Nucleus accumbens (tissue), 56 donors: Measurements from ENCODE around the gene GALK2.
"Not testable (repeated sequence)": the region's sequence is repeated elsewhere in the genome, so short reads cannot be mapped to it uniquely, and the experiment has no call there.

Experiments used
- DNase-seq, 56 donors: peaks; one replicate each; lab custom pipeline; 2025; lab: John Stamatoyannopoulos, UW

GALK2 gene

GRCh38 chr15:49155834-49156627 lies 14.0 kb upstream of the GALK2 start:
- DNase-seq = peak in 9 of 56 donors; percentile 1 to 33 (median 7)

DNA sequence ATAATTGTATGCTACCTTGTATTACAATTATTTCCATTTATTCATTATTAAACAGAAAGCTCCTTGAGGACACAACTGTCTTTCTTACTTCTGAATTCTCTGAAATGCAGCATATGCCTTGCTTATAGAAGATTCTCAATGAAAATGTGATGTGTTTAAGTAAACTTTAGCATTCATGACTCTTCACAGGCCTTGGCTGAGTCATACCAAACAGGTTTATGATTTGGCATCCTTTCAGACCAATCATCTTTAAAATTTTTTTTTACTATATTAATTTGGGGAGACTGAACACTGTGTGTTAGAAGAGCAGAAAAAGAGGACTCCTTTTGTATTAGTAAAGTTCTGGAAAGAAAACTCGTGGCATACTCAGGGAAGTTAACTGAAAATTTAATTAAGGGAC lies 6.4 kb upstream of the GALK2 start:
- no peak for DNase-seq

DNA sequence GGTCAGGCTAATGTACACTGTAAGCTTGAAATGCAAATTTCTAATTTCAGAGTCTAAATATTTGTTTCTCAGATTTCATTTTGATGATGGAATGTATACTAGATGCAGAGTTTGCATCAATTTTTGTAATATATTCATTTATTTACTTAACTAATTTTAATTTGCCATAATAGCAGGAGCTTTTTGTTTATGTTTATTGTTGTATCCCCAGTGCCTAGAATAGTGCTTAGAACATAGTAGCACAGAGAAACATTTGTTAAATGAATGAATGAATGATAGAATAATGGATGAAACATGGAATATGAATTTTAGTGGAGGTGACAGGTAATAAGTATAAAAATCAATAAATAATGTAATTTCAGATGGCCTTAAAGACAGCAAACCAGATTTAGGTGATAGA lies 5.2 kb upstream of the GALK2 start:
- no peak for DNase-seq

GRCh38 chr15:49168016-49168415 lies 2.0 kb upstream of the GALK2 start:
- no peak for DNase-seq

- DNase-seq = no peak
Measured at GRCh38 chr15:49171790-49172189, 1.7 kb downstream of the GALK2 start.

DNA sequence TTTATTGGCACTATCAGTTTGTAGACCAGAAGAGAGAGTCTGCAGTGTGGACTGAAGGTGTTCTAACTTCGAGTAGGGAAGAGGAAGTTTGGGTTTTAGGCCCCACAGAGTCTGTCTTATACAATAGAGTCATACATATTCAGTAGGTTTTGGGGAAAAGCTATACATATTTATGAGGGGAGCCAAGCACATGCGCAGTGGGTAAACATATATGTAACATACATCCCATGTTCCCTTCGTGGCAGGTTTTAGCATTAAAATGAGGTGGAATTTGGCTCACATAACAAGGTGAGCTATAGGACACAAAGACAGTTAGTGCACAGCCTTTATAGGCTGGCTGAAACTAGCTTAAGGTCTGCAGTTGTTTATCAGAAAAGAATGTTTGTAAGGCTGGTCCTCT lies 4.9 kb downstream of the GALK2 start:
- DNase-seq = no peak

- DNase-seq = not testable (repeated sequence)
Measured at GRCh38 chr15:49175582-49176397, 5.7 kb downstream of the GALK2 start.

DNA sequence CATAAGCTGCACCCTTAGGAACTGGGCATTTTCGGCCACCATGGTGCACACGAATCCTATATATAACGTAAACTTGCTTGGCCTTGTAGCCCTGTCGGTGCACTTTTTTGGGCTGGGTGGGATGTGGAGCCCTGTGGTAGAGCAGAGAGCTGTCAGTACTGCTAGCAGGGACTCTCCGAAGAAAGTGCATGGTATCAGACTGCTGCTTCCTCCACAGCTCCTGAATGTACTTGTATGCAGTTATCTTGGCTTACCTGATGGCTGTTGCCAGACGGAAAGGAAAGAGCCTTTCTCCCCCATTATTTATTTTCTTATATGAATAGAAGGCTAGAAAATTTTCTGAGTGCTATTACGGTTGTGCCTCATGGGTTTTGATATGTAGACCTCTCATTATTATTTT lies 8.4 kb downstream of the GALK2 start:
- no peak for DNase-seq

- no peak for DNase-seq
Measured at GRCh38 chr15:49179433-49180190, 9.6 kb downstream of the GALK2 start.

GRCh38 chr15:49182128-49182527 lies 12.1 kb downstream of the GALK2 start:
- DNase-seq = no peak

GRCh38 chr15:49183741-49184140 lies 13.7 kb downstream of the GALK2 start:
- not testable (repeated sequence) for DNase-seq

DNA sequence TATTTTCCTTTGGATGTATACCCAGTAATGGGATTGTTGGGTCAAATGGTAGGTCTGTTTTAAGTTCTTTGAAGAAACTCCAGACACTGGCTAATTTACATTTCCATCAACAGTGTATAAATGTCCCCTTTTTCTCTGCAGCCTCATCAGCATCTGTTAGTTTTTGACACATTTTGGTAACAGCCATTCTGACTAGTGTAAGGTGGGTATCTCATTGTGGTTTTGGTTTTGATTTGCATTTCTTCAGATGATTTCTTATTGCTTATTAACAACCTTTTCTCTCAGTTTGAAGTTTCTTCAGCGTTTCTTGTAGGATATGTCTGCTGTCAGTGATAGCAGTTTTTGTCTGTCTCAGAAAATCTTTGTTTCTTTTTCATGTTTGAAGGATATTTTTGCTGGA lies 15.4 kb downstream of the GALK2 start:
- no peak for DNase-seq

DNA sequence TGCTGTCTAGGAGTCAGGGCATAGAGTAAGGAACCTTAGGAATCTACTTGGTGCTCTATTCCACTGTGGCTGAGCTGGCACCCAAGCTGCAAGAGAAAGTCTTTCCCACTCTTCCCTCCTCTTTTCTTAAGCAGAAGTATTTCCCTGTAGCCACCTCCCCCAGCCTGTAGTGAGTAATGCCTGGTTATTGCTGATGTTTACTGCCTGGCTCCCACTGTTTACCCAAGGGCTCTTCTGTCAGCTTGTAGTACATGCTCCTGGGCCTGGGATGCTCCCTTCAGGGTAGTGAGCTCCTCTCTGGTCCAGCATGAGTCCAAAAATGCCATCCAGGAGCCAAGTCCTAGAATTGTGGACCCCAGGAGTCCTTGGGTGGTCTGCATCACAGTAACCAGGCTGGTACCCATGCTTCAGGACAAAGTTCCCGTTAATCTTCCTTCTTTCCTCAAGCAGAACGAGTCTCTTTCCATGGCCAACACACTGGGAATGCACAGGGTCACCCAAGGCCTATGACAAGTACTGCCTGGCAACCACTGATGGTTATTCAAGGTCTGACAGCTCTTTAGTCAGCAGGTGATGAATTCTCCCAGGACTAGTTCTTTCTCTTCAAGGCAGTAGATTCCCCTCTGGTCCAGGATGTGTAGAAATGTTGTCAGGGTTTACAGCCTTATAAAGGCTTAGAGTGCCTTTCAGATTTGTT lies 17.6 kb downstream of the GALK2 start:
- no peak for DNase-seq

DNA sequence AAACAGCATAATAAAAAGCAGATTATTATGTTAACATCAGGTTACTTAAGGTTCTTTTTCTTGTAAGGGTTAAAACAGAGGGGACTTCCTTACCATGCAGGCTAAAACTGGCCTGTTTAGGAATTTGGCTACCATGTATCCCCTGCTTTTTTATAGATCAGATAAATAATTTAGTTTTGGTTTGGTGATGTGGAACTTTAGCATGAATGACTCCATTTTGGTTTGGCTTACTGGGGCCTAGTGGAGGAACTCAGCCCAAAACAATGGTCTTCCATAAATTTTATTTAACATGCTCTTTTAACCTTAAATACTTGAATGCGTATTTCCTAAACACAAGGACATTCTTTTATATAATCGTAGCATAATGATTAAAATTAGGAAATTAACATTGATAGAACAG lies 18.9 kb downstream of the GALK2 start:
- DNase-seq = no peak

- no peak for DNase-seq
Measured at GRCh38 chr15:49189631-49190030, 19.6 kb downstream of the GALK2 start.

- no peak for DNase-seq
Measured at GRCh38 chr15:49190586-49190985, 20.5 kb downstream of the GALK2 start.

- no peak for DNase-seq
Measured at GRCh38 chr15:49191892-49192291, 21.8 kb downstream of the GALK2 start.

GRCh38 chr15:49196856-49197255 lies 26.8 kb downstream of the GALK2 start:
- no peak for DNase-seq

GRCh38 chr15:49199666-49200065 lies 29.6 kb downstream of the GALK2 start:
- no peak for DNase-seq

GRCh38 chr15:49200347-49200746 lies 30.3 kb downstream of the GALK2 start:
- DNase-seq = no peak

- not testable (repeated sequence) for DNase-seq
Measured at GRCh38 chr15:49208102-49208501, 38.1 kb downstream of the GALK2 start.
